GM12878 (cell line): ENCODE measurements around the gene GJD3. TPM values are rescaled to one million over a fixed set of nuclear protein-coding genes. Genes with fewer than 3 reads are reported as not detected.

Experiments
- ATAC-seq: fragments of 200-7000 bp; cut with Tn5 transposase; 3 replicates; pipeline ENCODE4 v1.9.1; 2020; ENCODE audit warnings: mild to moderate bottlenecking, moderate library complexity
- BruUV-seq: library from RNA; stranded (reverse); fragments of 400-500 nt; replicated peaks from 2 replicates; lab custom pipeline; 2021; lab: Mats Ljungman, UMichigan
- CTCF ChIA-PET: fragments of 300-600 bp; sonication (Branson Sonifier 250); formaldehyde crosslinking; extraction: SDS; loops from one replicate; lab custom pipeline; 2021; ENCODE audit warnings: inconsistent platforms; lab: Yijun Ruan, JAX
- POLR2A ChIA-PET: fragments of 350-600 bp; formaldehyde crosslinking; extraction: SDS; loops from one replicate; lab custom pipeline; 2021; ENCODE audit warnings: inconsistent platforms; lab: Charles Lee
- RAD21 ChIA-PET: fragments of 300-600 bp; sonication (Branson Sonifier 250); formaldehyde crosslinking; loops from one replicate; lab custom pipeline; 2023; ENCODE audit warnings: antibody characterized with exemption; ENCODE audit not compliant: unreplicated experiment; lab: Charles Lee
- SMC1A ChIA-PET: fragments of 300-600 bp; sonication (Branson Sonifier 250); formaldehyde crosslinking; loops from one replicate; lab custom pipeline; 2023; ENCODE audit not compliant: unreplicated experiment, uncharacterized antibody; lab: Charles Lee
- DNase-seq: peaks from one replicate; pipeline ENCODE4 v3.0.0-alpha.2; 2011; ENCODE audit warnings: low read depth, low spot score
- FAIRE-seq: peaks from 3 replicates; lab custom pipeline; 2011; peaks lifted over from hg19 to GRCh38; lab: Jason Lieb, UNC
- H2AFZ ChIP-seq: 2 replicates; pipeline ENCODE4 v1.6.0; 2011; ENCODE audit warnings: low read depth, low read length, control low read depth; ENCODE audit not compliant: control insufficient read depth
- H3K27ac ChIP-seq: 2 replicates; pipeline ENCODE4 v1.5.1; 2011; ENCODE audit warnings: control low read depth; ENCODE audit not compliant: control insufficient read depth, insufficient read depth
- H3K27me3 ChIP-seq, 2 experiments: replicated peaks in 1 of 2; 2 replicates each; pipeline versions ENCODE4 v1.6.0 to v1.6.1; 2011; ENCODE audit warnings: low read length in 1 of 2; ENCODE audit not compliant: control insufficient read depth in 2 of 2, insufficient read depth in 2 of 2
- H3K36me3 ChIP-seq, 2 experiments: 2 replicates each; pipeline ENCODE4 v1.5.1; 2011; ENCODE audit warnings: low read length in 1 of 2; ENCODE audit not compliant: control insufficient read depth in 2 of 2, insufficient read depth in 2 of 2
- H3K4me1 ChIP-seq: 2 replicates; pipeline ENCODE4 v1.6.1; 2011; ENCODE audit warnings: mild to moderate bottlenecking, low read length, moderate library complexity, mixed read lengths; ENCODE audit not compliant: control insufficient read depth, insufficient read depth
- H3K4me2 ChIP-seq: 2 replicates; pipeline ENCODE4 v1.6.0; 2011; ENCODE audit warnings: control low read depth; ENCODE audit not compliant: control insufficient read depth, insufficient read depth
- H3K4me3 ChIP-seq: fragments of 200-600 bp; sonication (generic); 2 replicates; pipeline ENCODE4 v1.5.1; 2016
- H3K79me2 ChIP-seq: 2 replicates; pipeline ENCODE4 v1.6.0; 2011; ENCODE audit warnings: low read length; ENCODE audit not compliant: control insufficient read depth, insufficient read depth
- H3K9ac ChIP-seq: 2 replicates; pipeline ENCODE4 v1.8.0; 2011; ENCODE audit warnings: low read length, control low read depth, mixed read lengths; ENCODE audit not compliant: control insufficient read depth, insufficient read depth
- H3K9me3 ChIP-seq: replicated peaks from 3 replicates; pipeline ENCODE4 v1.5.1; 2011; ENCODE audit warnings: mild to moderate bottlenecking, low read length; ENCODE audit not compliant: control insufficient read depth, insufficient read depth
- H4K20me1 ChIP-seq: 2 replicates; pipeline ENCODE4 v1.6.0; 2011; ENCODE audit not compliant: control insufficient read depth, insufficient read depth
- CBFB ChIP-seq: IDR thresholded peaks from 2 replicates; pipeline ENCODE4 v1.6.1; 2016; ENCODE audit warnings: antibody characterized with exemption, low read depth
- CREM ChIP-seq: IDR thresholded peaks from 2 replicates; pipeline ENCODE4 v1.6.1; 2014; ENCODE audit warnings: antibody characterized with exemption, low read depth
- FOS ChIP-seq: IDR thresholded peaks from 3 replicates; pipeline ENCODE4 v1.6.1; 2011; ENCODE audit warnings: borderline replicate concordance; ENCODE audit not compliant: insufficient read length; ENCODE audit errors: extremely low read depth
- KLF5 ChIP-seq: fragments of 450-650 bp; IDR thresholded peaks from 2 replicates; pipeline ENCODE4 v1.6.1; 2014; ENCODE audit warnings: mild to moderate bottlenecking; ENCODE audit not compliant: partially characterized antibody
- MEF2B ChIP-seq: fragments of 450-650 bp; IDR thresholded peaks from 2 replicates; pipeline ENCODE4 v1.6.1; 2018; ENCODE audit warnings: mild to moderate bottlenecking, moderate library complexity; ENCODE audit not compliant: partially characterized antibody, poor library complexity, severe bottlenecking
- NFIC ChIP-seq: IDR thresholded peaks from 2 replicates; pipeline ENCODE4 v1.6.1; 2012; ENCODE audit warnings: low read depth, mild to moderate bottlenecking, inconsistent platforms, low read length, moderate library complexity
- NFXL1 ChIP-seq: fragments of 450-650 bp; IDR thresholded peaks from 2 replicates; pipeline ENCODE4 v1.6.1; 2017; ENCODE audit warnings: antibody characterized with exemption, mild to moderate bottlenecking, borderline replicate concordance
- NR2C1 ChIP-seq: fragments of 450-650 bp; IDR thresholded peaks from 2 replicates; pipeline ENCODE4 v1.6.1; 2017; ENCODE audit warnings: antibody characterized with exemption, mild to moderate bottlenecking, moderate library complexity
- SMARCA5 ChIP-seq: fragments of 450-650 bp; IDR thresholded peaks from 2 replicates; pipeline ENCODE4 v1.6.1; 2017; ENCODE audit warnings: mild to moderate bottlenecking
- SRF ChIP-seq, 2 experiments: IDR thresholded peaks; 2 replicates each; pipeline ENCODE4 v1.6.1; 2011; ENCODE audit warnings: low read depth in 2 of 2, low read length in 2 of 2, mild to moderate bottlenecking in 1 of 2, moderate library complexity in 1 of 2
- STAT1 ChIP-seq: fragments of 450-650 bp; conservative IDR thresholded peaks from 2 replicates; pipeline ENCODE4 v1.6.1; 2014; ENCODE audit warnings: antibody characterized with exemption, mild to moderate bottlenecking
- YBX1 ChIP-seq: fragments of 450-650 bp; IDR thresholded peaks from 2 replicates; pipeline ENCODE4 v1.6.1; 2016; ENCODE audit warnings: antibody characterized with exemption
- ZNF622 ChIP-seq: fragments of 450-650 bp; IDR thresholded peaks from 2 replicates; pipeline ENCODE4 v1.6.1; 2017; ENCODE audit warnings: mild to moderate bottlenecking, inconsistent platforms
- ZSCAN29 ChIP-seq: fragments of 450-650 bp; IDR thresholded peaks from 2 replicates; pipeline ENCODE4 v1.6.1; 2017; ENCODE audit warnings: mild to moderate bottlenecking, moderate library complexity
- WGBS: methylation state at CpG from one replicate; pipeline ENCODE4 v1.1.6; 2016; ENCODE audit warnings: low lambda C conversion rate; ENCODE audit not compliant: insufficient replicate concordance, insufficient coverage; ENCODE audit errors: missing lambda C conversion rate; 5-methylcytosine and 5-hydroxymethylcytosine counted together
- in situ Hi-C: fragments of 300-500 bp; cut with MboI; formaldehyde crosslinking; loops from 9 replicates; pipeline ENCODE4 v1.14.3; 2018; ENCODE audit warnings: mixed read lengths
- intact Hi-C: fragments of 100-400 bp; cut with micrococcal nuclease; formaldehyde crosslinking; loops from one replicate; pipeline ENCODE4 v1.14.2; 2022; ENCODE audit not compliant: unreplicated experiment
- polyA plus RNA-seq, 11 experiments: library from polyadenylated mRNA; depleted of rRNA in 4 of 11; unstranded in 6 of 11; stranded (reverse) in 5 of 11; fragments of >200 nt; fragmentation: Nextera tagmentation in 4 of 11; fragmentation: Illumina TruSeq in 1 of 11; extraction: Ambion mirVana in 4 of 11; extraction: Trizol in 1 of 11; gene quantifications; 1 replicate in 1 of 11; 2 replicates in 10 of 11; pipeline versions ENCODE4 v1.2.1 to v1.2.3, GENCODE V29; 2011 to 2016; ENCODE audit warnings: inconsistent platforms in 2 of 11, missing spikeins in 2 of 11, low read depth in 1 of 11
- total RNA-seq, 4 experiments: library from RNA; depleted of rRNA in 3 of 4; stranded (reverse); fragments of >200 nt in 3 of 4; fragmentation: Illumina TruSeq in 1 of 4; extraction: Trizol in 1 of 4; gene quantifications; 2 replicates each; pipeline versions ENCODE4 v1.2.1 to v1.2.3, GENCODE V29; 2013 to 2021

The GJD3 gene
- total and polyA plus RNA-seq, 10 of the 15 experiments (the other 5 are each of a cell fraction or from before 2014, with no cell fraction given): 1.6 TPM; not detected in 9

DNA sequence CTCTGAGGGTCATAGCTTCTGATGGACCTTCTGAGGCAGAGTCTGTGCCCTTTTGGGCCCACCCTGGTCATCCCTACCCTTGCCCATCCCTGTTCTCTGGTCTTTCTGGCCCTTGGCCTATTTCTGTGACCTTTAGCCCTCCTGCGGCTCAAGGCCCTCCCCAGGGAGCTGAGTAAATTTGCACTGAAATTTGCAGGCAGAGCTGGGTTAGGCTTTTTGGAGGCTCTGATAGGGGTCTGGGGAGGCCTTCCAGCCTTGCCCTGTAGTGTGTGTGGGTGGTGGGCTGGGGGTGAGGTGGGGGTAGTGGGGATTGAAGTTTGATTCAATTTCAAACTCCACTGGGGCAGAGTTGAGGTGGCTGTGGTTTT is 37.7 kb downstream of the GJD3 start:
- intact Hi-C loops: no loop called here
- no peak overlapping the region for H2AFZ ChIP-seq

DNA sequence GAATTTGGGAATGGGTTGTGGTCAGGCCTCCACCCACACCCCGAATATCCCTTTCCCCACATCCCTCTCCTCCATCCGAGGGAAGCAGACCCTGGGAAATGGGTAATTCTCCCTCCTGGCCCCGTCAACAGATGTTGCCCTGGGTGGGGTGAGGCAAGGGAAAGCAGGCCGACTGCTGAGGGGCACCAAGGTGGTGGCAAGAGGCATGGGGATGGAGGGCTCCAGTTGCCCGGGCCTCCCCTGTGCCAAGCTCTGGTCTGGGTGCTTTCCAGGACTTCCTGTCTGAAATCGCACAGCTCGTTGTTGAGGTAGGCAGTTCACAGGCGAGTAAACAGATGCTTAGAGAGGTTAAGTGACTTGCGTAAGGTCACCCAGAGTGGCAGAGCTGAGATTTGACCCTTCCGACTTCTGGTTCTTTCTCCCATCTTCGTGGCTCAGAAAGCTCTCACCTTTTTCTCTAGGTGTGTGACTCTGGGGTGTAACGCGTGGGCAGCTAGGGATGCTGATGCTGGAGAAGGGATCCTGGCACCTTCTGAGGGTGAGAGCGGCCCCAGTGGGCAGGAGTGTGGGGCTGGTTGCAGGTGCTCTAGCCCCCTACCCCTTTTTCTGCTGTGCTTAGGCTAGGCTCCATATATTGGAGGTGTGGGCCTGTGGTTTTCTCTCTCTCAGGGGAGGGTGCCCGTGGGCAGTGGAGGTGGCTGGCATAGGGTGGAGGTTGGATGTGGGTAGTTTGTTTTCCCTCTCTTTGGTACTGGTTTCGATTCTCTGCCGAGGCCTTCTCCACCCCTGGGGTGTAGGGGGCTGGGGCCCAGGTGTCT is 38.3 kb downstream of the GJD3 start:
- FAIRE-seq: peak; percentile 57
- Histone ChIP-seq H3K27ac (peak overlapping the region; percentile 96), H4K20me1 (no peaks in the 10 kb centered on the region), H3K36me3 (peaks cover 6% of the 10 kb centered on the region in 2 experiments; a peak in 2 of 4 replicates), H3K27me3 (no peaks in the 10 kb centered on the region), H2AFZ (no peak overlapping the region), H3K4me3 (peak overlapping the region; percentile 74), H3K9me3 (no peaks in the 10 kb centered on the region), H3K79me2 (peaks cover 96% of the 10 kb centered on the region), H3K9ac (peak overlapping the region; percentile 75), H3K4me1 (peaks cover 68% of the 10 kb centered on the region), H3K4me2 (peak overlapping the region; percentile 100)
- ATAC-seq: peak; percentile 50
- TSS peak; percentile 26 for BruUV-seq
- ChIA-PET SMC1A (interaction anchor here (1.1 to 11.2 kb wide), 8 partner anchors 9 to 37 kb away, joined by 3 to 172 read pairs (median 4); partner anchors contain the start of gene RARA), POLR2A (interaction anchor here (0.7 to 7.0 kb wide), 8 partner anchors 9 to 187 kb away, joined by 3 to 123 read pairs (median 4); partner anchors contain the start of genes RARA and WIPF2), CTCF (interaction anchor here (0.9 to 6.6 kb wide), 15 partner anchors 7 to 124 kb away, joined by 3 to 58 read pairs (median 5); partner anchors contain the start of gene RARA), RAD21 (interaction anchor here (0.7 to 12.6 kb wide), 8 partner anchors 11 to 313 kb away, joined by 3 to 156 read pairs (median 6); partner anchors contain the start of gene RARA)
- intact Hi-C loops: no loop called here
- in situ Hi-C loops: loop anchor here (10.0 kb wide), 1 partner anchor 1349 kb away; no protein-coding TSS in a partner anchor
- 3% methylated on average over 17 of the region's 17 CpGs for WGBS
- DNase-seq: no peak
- TF ChIP-seq NR2C1: peak; percentile 65
- no peak for TF ChIP-seq NFIC
- TF ChIP-seq SRF (IDR thresholded peaks at IDR 0.05; ENCODE audit: low read depth in 2 of 2, low read length in 2 of 2): no peak
- peak; percentile 70 for TF ChIP-seq SMARCA5
- TF ChIP-seq ZSCAN29: no peak
- no peak for TF ChIP-seq ZNF622
- TF ChIP-seq CREM: peak; percentile 50; the same call in 1 of the 2 replicates
- TF ChIP-seq STAT1: no peak
- TF ChIP-seq FOS: no peak
- TF ChIP-seq YBX1: no peak
- no peak for TF ChIP-seq NFXL1
- TF ChIP-seq CBFB: no peak

More for the DNA sequence above, 37.7 kb downstream of the GJD3 start:
- H3K36me3 ChIP-seq: peaks cover 9 to 12% of the 10 kb centered on the region in 2 experiments; a peak in 3 of 4 replicates
- H3K9ac ChIP-seq: peak overlapping the region; percentile 75
- H3K4me1 ChIP-seq: peaks cover 62% of the 10 kb centered on the region
- peaks cover 94% of the 10 kb centered on the region for H3K79me2 ChIP-seq
- RAD21 ChIA-PET: interaction anchor here (1.5 to 12.6 kb wide), 6 partner anchors 12 to 108 kb away, joined by 3 to 156 read pairs (median 13); partner anchors contain the start of gene RARA
- H3K9me3 ChIP-seq: no peaks in the 10 kb centered on the region
- BruUV-seq: no TSS peak
- POLR2A ChIA-PET: interaction anchor here (0.7 to 7.0 kb wide), 5 partner anchors 9 to 108 kb away, joined by 3 to 123 read pairs (median 6); partner anchors contain the start of genes RARA and WIPF2
- SMC1A ChIA-PET: interaction anchor here (1.1 to 11.2 kb wide), 7 partner anchors 10 to 36 kb away, joined by 4 to 172 read pairs (median 5); partner anchors contain the start of gene RARA
- 0% methylated on average over 1 of the region's 1 CpG for WGBS
- CTCF ChIA-PET: interaction anchor here (1.2 to 6.6 kb wide), 12 partner anchors 8 to 214 kb away, joined by 3 to 58 read pairs (median 6); partner anchors contain the start of gene RARA
- DNase-seq: no peak
- in situ Hi-C loops: loop anchor here (10.0 kb wide), 1 partner anchor 1348 kb away; no protein-coding TSS in a partner anchor
- no peaks in the 10 kb centered on the region for H4K20me1 ChIP-seq
- no peak for FAIRE-seq
- H3K4me2 ChIP-seq: peak overlapping the region; percentile 100
- peak overlapping the region; percentile 96 for H3K27ac ChIP-seq
- TF ChIP-seq KLF5 (no peak), MEF2B (peak; percentile 63)
- peak overlapping the region; percentile 74 for H3K4me3 ChIP-seq
- no peaks in the 10 kb centered on the region for H3K27me3 ChIP-seq
- ATAC-seq: no peak
